Measurements from ENCODE around the gene ANOS1.

Gene ANOS1

DNA sequence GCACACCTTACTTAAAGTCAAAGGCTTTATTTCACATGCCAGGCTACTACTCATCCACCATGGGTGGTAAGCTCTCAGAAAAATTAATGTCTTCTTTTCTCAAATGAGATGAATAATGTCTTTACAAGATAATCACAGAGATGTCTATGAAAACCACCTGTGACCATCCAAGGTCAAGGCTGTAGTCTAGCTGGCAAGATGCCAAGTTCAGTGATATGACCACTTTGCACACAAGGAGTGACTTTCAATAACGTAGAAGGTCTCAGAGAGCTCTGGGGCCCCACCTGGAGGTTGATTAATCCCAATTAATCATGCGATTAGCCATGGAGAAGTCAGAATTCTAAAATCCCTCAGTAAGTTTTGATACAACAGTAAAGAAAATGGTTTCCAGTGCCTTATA lies 20.5 kb downstream of the ANOS1 start:
- DNase-seq: no peak

DNA sequence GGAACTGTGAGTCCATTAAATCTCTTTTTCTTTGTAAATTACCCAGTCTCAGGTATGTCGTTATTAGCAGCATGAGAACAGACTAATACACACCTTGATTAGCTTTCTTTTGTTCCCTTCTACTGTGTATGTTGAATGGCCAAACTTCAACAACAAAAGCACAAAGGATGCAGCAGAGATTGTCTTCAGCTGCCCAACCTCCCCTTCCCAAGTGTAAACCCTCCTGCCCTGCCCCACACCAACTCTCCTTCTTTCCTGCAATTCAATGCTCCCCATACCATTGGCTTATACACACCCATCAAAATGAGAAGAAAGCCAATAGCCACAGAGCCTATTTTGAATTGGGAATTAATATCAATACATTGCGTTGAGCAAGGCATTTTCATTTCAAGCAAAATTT lies 27.8 kb downstream of the ANOS1 start:
- no peak for DNase-seq

DNA sequence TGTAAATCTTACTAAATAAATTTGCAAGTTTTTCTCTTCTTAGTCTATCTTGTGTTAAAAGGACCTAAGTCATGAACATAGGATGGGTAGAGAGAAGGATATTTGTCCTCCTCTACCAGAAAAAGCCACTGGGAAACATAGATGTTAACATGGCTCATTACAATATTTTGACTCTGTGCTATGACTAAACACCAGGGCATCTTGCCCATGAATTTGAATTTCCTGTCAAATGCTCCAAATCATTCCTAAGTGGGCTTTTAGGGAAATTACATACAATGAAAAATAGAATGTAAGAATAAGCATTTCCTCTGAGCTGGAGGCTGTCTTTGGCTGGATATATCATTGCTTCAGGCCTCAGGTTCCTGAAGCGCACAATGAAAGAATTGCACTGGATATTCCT lies 39.1 kb downstream of the ANOS1 start:
- DNase-seq: no peak

DNA sequence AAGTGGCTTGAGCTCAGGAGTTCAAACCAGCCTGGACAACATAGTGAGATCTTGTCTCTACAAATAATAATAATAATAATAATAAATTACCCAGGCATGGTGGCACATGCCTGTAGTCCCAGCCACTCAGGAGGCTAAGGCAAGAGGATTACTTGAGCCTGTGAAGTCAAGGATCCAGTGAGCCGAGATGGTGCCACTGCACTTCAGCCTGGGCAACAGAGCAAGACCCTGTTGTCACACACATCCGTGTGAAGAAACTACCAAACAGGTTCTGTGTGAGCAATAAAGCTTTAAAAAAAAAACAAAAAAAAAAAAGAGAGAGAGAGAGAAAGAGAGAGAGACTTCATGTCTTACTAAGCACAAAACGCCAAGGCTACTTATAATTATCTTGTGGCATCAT lies 42.5 kb downstream of the ANOS1 start:
- no peak for DNase-seq

DNA sequence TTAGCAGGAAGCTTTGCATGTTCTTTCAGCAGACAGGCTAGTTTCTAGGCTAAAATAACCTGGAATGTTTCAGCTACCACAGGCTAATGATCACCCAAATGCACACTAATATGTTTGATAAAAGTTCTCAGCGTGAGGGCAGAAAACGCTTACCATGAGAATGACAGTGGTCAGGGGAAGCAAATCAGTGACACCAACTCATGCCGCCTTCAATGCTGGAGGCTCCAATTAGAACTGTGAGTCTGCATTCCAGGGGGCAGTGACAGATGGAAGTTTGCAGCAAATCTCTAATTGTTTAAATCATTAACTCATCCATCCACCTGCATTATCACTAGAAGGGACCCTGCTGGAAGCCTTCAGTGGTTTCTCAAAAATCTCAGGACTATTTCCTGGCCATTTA lies 43.2 kb downstream of the ANOS1 start:
- no peak for DNase-seq

DNA sequence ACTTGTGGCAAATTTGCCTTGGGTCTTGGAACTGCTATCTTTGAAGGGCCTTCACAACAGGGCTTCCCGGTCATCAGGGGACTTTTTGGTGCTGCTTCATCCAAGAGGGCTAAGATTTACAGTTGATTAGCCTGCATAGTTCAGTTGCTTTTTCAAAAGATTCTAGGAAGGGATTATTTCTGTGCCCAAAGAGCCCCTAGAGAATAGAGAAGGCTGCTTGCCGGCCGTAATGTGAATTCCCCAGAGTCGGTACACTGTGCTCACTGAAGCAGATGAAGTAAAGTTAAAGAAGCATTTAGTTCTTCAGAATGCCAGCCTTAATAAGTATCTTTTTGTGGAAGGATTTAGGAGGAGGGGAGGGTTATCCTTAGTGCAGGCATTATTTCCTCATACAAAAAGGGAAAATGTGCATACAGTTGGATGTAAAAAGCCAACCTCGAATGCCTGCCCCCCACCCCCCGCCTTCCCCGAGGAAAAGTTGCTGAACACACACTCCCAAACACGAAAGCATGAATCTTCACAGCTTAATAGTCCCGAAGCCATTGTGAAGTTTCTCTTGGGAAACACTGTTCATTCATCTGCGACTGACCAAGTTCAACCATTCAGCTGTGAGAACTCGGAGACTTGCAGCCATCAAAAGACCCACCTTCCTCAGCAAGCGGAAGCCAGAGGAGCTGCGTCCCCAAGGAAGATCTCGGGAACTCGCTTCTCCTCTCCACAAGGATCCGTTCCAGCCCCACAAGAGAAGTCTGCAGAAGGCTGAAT lies 47.6 kb downstream of the ANOS1 start:
- DNase-seq: no peak

DNA sequence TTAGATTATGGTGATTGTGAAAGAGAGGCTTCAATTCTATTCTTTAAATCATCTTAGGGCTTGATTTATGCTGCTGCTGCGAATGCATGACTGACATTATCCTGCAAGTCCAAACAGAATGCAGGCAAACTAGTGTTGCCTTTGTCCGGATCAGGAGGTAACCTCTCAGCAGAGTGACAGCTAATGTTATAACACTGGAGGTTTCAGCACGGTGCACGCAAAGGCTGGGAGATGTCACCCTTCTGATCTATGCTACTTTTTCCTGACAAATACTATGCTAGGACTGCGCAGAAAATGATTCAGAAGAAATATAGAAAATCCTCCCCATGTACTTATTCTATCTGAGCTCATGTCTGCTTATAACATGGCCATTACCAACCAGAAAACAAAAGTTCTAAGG lies 48.2 kb downstream of the ANOS1 start:
- DNase-seq: no peak

DNA sequence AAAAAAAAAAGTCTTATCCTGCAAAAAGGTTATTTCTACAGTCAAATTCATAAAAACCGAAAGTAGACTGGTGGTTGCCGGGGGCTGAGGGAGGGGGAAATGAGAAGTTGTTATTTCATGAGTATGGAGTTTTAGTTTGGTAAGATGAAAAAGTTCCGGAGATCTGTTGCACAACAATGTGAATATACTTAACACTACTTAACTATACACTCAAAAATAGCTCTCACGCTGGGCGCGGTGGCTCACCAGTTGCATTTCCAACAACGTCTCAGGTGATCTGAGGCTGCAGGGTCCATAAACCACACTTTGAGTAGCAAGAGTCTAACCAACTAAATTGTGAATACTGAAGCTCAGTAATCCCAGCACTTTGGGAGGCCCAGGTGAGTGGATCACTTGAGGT lies 52.4 kb downstream of the ANOS1 start:
- no peak for DNase-seq

DNA sequence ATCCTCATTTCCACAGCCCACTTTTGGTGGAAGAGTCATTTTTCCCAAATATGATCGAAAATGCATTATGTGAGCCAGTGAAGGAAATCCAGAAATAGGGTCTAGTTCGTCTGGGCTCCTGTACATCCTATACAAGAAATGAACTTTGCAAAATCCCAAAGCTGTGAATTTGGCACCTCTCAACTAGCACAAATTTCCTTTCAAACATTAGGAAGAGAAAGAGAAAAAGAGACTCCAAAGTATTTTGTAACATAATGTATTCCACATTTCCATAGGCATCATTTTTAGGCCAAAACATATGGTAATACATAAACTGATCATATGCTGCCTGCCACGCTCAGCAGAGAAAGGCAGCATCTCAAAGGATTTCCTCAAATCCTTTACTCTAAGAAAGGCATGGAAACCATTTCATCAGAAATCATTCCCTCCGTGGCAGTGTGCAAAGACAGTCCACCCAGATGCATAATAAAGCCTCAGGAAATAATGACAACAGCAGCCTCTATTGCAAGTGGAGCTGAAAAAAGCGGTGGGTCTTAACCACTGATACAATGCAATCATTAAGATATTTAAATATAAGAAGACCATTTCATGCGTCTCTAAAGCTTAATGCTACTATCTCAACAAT lies 56.8 kb downstream of the ANOS1 start:
- no peak for DNase-seq

DNA sequence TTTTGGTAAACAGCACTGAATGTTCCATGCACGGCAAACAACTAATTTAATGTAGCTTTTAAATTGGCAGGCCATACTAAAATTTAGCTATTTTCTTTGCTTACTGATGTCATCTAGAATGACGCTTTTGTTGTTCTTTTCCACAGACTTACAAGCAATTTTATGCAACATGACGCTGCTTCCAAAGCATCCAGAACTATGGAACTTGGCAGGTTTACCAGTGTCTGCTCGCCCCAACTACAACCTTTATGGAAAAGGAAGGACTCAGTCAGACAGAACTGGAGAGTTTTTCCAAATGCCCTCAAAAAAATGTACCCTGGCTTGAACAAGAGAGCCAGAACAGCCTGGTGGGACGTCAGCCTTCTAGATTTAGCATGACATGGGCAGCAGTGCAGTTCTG lies 58.7 kb downstream of the ANOS1 start:
- DNase-seq: no peak

DNA sequence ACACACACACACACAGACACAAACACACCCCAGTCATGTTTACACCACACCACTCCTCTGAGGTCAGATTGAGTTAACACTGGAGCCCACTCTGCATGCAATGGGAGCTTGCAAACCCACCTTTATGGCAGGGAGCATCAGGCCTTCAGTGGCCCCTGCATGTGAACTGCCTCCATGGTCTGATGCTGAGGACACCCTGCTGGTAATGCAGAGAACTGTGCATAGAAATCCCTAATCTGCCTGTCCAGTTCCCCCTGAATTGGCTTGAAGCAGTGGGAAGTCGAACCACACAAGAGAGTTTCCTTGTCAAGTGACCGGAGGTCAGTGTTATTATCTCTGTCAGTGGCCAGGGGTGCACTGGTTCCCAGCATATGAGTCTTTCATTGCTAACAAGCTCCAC lies 59.8 kb downstream of the ANOS1 start:
- DNase-seq: no peak

DNA sequence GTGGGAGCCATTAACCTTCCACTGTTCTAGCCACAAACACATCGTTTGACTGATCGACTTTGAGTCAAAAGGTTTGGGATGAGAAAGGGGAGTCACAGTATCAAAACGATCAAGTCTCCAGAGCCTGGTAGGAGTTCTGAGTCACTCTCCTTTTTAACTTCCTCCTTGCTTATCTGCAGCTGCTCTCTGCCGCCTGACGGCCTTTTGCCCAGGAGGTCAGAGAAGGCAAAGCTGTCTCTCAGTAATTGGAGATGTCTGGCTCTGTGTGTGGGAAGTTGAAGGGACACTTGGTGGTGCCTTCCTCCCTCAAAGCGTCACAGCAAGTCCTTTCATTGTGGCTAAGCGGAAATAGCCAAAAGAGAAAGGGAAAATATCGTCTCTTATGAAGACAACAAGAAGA lies 63.1 kb downstream of the ANOS1 start:
- DNase-seq: no peak

DNA sequence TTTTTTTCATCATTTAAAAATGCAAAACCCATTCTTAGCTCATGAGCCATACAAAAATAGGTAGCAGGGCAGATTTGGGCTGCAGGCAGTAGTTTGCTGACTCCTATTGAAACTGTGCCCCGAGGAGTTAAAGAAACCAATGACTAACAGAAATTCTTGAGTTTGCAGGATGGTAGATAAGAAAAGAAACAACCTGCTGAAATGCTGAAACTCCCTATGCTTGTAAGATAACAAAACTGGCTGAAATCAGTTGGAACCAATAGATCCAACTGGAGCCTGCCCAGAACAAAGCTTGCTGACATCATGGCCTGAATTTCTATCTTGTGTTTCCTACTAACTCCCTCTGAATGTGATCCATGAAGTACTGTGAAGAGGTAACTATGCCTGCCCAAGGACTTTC lies 68.6 kb downstream of the ANOS1 start:
- DNase-seq: no peak

DNA sequence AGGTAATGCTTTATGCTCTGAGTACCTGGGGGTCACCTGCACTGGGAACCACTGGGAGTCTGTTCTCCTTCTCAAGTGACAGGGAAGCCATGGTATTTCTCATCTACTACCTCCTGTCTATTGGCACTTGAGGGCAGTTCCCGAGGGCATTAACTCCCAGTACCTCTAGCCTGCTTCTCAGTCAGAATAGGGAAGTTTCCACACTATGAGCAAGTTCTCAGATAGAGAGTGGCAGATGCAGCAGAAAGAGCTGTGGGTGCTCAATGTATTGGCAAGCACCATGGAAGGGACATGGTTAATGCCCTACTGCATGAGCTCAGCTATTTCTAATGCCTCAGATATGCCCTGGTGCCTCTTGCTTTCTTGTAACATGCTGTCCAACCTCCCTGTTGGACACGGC lies 74.1 kb downstream of the ANOS1 start:
- DNase-seq: no peak

DNA sequence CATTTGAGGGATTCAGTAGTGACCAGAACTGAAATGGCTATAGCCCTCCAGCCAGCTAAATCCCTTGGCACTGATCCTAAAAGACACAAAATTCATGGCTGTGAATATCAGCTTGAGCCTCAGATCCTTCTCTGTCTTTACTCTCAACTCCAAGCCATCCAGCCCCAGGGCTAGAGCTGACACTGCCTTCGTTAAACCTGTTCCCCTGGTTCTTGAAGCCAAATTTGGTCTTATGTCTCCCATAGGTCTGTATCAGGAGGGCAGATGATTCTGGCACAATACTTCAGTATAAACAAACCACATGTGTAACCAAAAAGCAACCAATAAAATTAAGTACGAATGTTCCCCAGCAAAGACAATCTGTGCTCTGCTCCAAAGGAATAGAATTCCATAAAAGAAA lies 78.0 kb downstream of the ANOS1 start:
- no peak for DNase-seq

DNA sequence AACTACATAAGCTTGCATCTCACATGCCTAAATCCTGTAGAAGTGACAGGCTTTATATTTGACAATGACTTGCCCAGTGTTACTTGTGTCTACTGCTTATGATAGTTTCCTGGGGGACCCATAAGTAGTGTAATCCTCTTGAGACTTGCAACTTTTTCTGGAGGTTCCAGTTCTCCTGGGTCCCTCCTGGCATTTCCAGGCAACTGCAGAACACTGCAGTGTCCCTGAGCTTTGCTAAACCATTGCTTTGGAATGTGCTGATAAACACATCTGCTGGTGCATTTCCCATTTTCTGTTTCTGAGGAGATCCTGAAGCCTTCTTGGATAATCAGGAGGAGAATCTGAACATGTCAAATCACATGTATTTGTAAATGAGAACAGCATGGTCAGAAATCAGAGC lies 82.0 kb downstream of the ANOS1 start:
- no peak for DNase-seq

DNA sequence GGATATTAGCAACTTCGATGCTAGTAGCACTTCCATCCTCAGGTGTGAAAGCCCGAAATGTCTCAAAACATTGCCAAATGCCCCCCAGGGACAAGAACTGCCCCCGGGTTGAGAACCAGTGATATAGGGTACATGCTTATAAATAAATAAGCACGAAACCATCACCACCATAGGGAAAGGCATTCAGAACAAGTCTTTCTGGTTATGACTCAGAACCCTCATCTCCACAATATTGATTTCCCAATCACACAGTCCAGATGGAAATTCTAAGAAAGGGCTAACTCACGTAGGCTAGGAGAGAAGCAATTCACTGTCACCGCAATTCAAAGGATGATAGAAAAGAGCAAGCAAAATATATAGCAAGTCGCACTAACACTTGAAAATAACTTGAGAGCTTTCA lies 84.8 kb downstream of the ANOS1 start:
- DNase-seq: no peak

DNA sequence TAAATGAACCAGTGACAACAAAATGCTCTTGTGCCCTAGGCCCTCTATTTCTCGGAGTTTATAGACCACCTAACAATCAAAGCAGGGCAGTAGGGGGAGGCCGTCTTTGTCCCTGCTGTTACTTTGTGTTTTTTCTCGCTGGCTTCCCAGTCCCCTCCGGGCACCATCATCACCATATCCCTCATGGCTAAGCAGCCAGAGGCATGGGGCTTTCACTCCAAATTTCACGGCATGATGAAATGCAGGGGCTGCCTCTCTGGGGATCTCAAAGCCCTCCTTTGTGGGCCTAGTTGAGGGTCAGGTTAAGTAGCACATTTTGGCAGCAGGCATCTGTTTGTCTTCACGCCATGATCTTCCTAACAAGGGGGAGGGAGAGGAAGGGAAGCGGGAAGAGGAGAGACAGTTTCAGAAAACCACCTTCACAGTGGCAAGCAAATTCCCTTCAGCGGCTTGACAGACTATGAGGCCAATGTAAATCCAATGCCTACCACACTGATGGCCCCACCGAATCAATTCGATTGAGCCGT lies 91.9 kb downstream of the ANOS1 start:
- no peak for DNase-seq

DNA sequence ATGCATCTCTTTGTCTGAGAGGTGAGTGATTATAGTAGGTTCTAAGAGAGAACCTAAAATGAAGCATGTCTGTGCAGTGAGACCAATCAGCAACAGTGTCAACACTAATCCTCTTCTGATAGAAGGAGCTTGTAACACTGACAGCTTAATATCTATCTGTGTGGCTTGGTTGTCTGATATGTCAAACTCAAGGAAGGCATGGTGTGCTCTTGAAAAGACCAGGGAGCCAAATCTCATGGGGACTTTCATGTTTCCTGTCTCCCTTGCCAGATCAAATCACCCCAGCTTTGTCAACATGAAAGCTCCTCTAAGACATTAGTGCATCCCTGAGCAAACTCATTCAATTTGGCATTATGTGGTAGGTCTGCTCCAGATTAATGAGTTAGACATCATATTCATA lies 95.4 kb downstream of the ANOS1 start:
- no peak for DNase-seq

DNA sequence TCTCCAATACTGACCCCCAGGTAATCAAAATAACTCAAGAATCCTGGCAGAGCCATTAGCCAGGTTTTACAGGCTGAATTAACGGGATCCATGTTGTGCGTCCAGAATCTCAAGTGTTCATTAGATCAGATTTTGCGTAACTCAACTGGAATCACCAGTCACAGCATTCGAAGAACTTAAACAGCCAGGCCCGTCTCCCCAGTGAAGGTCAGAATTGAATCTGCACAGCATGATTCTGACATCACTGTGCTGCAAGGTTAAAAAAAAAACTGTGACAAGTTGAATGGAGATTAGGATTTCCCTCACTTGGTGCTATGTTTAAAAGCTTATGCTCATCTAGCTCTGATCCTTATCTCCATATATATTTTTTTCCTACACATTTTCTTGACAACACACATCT lies 96.1 kb downstream of the ANOS1 start:
- no peak for DNase-seq

DNA sequence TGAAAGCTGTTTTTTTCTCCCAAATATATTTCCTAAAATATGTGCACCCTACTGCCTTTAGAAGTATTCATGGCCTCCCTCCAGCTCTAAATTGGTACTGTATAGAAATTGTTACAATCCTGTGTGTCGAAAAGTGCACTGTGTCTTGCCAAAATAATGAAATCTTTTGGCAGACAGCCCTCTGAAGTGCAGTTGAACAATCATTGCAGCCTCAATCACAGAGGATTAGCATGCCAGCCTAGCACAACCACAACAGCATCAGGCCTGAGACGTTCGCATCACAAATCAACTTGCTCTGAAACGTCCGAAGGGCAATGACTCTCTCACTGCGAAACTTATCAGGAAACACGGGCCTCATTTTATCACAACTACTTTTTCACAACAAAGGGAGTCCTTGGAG lies 99.0 kb downstream of the ANOS1 start:
- no peak for DNase-seq

DNA sequence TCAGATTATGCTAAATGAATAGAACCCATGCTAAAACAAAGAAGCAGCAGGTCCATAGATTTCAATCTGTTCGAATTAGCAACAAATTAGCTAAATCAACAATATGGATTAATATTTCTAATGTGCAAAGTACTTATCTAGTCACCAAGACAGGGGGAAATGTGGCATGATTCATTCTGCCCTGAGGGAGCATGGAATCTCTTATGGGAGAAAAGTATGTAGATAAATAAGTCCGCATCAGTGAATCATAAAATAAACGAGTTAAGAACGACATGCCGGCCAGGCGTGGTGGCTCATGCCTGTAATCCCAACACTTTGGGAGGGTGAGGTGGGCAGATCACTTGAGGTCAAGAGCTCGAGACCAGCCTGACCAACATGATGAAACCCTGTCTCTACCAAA lies 102.1 kb downstream of the ANOS1 start:
- no peak for DNase-seq

DNA sequence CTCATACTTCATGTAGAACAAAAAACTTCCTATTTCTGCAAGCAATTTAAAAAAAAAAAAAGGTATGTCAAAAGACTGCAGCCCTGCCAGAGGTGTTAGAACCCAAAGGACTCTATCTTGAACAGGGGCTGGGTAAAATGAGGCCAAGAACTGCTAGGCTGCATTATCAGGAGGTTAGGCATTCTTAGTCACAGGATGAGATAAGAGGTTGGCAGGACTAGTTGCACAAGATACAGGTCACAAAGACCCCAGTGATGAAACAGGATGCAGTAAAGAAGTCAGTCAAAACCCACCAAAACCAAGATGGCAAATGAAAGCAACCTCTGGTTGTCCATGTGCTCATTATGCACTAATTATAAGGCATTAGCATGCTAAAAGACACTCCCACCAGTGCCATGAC lies 104.1 kb downstream of the ANOS1 start:
- DNase-seq: no peak

DNA sequence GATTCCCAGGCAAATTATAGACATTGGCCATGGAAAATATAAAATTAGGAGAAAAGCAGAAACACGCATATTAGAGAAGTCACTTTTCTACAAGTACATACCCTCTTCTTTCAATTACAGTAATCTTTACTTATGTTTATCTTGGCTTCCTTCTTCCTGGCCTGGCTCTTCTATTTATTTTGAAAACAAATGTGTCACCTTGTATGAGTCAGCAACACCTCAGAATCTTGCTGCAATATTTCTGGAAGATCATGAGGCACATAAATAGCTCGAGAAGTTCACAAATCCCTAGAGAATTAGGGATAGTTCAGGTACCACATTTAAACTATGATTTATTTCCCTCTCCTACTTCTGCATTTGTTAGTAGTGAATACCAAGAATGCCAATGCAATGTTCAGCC lies 124.6 kb downstream of the ANOS1 start:
- no peak for DNase-seq

DNA sequence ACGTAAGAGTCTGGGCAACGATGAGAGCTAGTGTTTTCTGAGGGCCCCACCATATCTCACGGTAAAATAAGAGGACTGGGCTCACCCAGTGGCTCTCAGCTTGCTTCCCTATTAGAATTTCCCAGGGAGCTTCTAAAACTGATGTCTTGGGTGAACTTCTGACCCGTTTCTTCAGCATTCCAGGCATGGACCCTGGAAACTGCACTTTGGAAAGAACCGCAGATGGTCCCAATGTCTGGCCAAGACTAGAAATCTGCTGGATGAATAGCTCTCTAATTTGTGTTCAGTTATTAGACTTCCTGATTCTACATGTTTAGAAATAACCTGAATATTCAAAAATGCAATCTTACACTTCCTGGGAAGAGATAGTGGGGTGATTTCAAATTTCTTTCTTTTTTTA lies 127.8 kb downstream of the ANOS1 start:
- DNase-seq: no peak
